Neural progenitor cell (in vitro differentiated cells): ENCODE results near the gene ZCCHC4. TPM values are rescaled to one million over a fixed set of nuclear protein-coding genes. Genes with fewer than 3 reads are reported as not detected.

Experiments
- total RNA-seq: library from RNA; depleted of rRNA; stranded (reverse); fragments of >200 nt; gene quantifications from 2 replicates; pipeline ENCODE4 v1.2.3, GENCODE V29; 2015; ENCODE audit warnings: low replicate concordance

ZCCHC4 gene
- total RNA-seq, 1 donor from 2014 or later = 23.9 TPM

Other genes starting within 250 kb of the ZCCHC4 start
- 16.3 and 24.5 TPM in 2 replicates for gene SEPSECS, start 152.3 kb upstream of the ZCCHC4 start, total RNA-seq
- 16.1 and 20.3 TPM in 2 replicates for gene PI4K2B, start 78.7 kb upstream of the ZCCHC4 start, total RNA-seq
- gene ANAPC4, start 64.5 kb downstream of the ZCCHC4 start, total RNA-seq = 40.1 and 55.1 TPM in 2 replicates